Measurements from ENCODE around the gene PRDX4. TPM values are rescaled to one million over a fixed set of nuclear protein-coding genes. Genes with fewer than 3 reads are reported as not detected.

The PRDX4 gene
- total and polyA plus RNA-seq, 10 of the 15 experiments (the other 5 are each of a cell fraction or from before 2014, with no cell fraction given): 11.1 to 121 (median 59.1) TPM

DNA sequence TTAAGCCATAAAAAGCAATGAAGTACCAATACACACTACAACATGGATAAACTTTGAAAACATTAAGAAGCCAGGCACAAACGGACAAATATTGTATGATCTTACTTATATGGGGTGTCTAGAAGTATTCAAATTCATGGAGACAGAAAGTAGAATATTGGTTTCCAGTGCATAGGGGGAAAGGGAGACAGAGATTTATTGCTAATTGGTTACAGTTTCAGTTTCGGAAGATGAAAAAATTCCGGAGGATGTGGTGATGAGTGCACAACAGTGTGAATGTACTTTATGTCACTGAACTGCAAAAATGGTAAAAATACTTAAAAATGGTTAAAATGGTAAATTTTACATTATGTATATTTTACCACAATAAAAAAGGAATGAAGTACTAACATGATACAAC is 5.1 kb upstream of the PRDX4 start (continued):
- no peak for TF ChIP-seq TCF7 (IDR thresholded peaks at IDR 0.05; ENCODE audit: borderline replicate concordance)
- TF ChIP-seq FOXK2 (IDR thresholded peaks at IDR 0.05): no peak
- 0 out of 2 replicates have a peak, but pooled peaks have one; percentile 31 for TF ChIP-seq DPF2 (IDR thresholded peaks at IDR 0.05)
- 0 out of 2 replicates have a peak, but pooled peaks have one; percentile 13 for TF ChIP-seq ATF7 (IDR thresholded peaks at IDR 0.05; ENCODE audit: low read depth)
- TF ChIP-seq IKZF2 (IDR thresholded peaks at IDR 0.05): peak; percentile 61 to 64
- peak; percentile 65 for TF ChIP-seq RUNX3 (IDR thresholded peaks at IDR 0.05; ENCODE audit: low read length)
- TF ChIP-seq PAX8 (IDR thresholded peaks at IDR 0.05): no peak
- no peak for TF ChIP-seq BCL3 (IDR thresholded peaks at IDR 0.05; ENCODE audit: borderline replicate concordance, insufficient read depth, low read depth, low read length, poor library complexity, severe bottlenecking)
- no peak for TF ChIP-seq KLF5 (IDR thresholded peaks at IDR 0.05; ENCODE audit: partially characterized antibody)
- TF ChIP-seq, protein P1, sequence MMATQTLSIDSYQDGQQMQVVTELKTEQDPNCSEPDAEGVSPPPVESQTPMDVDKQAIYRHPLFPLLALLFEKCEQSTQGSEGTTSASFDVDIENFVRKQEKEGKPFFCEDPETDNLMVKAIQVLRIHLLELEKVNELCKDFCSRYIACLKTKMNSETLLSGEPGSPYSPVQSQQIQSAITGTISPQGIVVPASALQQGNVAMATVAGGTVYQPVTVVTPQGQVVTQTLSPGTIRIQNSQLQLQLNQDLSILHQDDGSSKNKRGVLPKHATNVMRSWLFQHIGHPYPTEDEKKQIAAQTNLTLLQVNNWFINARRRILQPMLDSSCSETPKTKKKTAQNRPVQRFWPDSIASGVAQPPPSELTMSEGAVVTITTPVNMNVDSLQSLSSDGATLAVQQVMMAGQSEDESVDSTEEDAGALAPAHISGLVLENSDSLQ (IDR thresholded peaks at IDR 0.05): peak; percentile 85

DNA sequence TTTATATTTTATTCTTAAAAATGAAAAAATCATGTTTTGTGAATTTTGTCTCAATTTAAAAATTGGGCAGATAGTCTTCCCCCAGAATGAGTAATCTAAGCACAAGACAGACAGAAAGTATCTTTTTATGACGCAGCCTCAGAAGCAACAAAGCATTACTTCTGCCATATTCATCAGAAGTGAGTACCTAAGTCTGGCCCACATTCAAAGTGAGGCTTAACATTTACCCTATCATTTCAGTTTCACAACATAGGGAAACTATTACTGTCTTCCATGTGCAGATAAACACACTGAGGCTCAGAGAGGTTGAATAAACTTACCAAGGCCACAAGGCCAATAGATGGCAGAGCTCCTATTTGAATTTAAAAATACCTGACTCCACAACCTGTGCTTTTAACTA is 4.4 kb upstream of the PRDX4 start:
- Histone ChIP-seq H3K27me3 (replicated peaks in 1 of 2; ENCODE audit: control insufficient read depth in 2 of 2, insufficient read depth in 2 of 2, low read length in 1 of 2) (no peaks in the 10 kb centered on the region), H4K20me1 (ENCODE audit: control insufficient read depth, insufficient read depth) (no peaks in the 10 kb centered on the region), H3K4me2 (ENCODE audit: control insufficient read depth, insufficient read depth) (no peak overlapping the region), H3K27ac (ENCODE audit: control insufficient read depth, insufficient read depth) (no peak overlapping the region), H3K79me2 (ENCODE audit: control insufficient read depth, insufficient read depth, low read length) (no peaks in the 10 kb centered on the region; the same call in 1 of the 2 replicates), H2AFZ (ENCODE audit: control insufficient read depth, low read depth, low read length) (no peak overlapping the region), H3K36me3 (ENCODE audit: control insufficient read depth in 2 of 2, insufficient read depth in 2 of 2, low read length in 1 of 2) (no peaks in the 10 kb centered on the region), H3K9ac (ENCODE audit: control insufficient read depth, insufficient read depth, low read length) (no peak overlapping the region), H3K9me3 (replicated peaks; ENCODE audit: control insufficient read depth, insufficient read depth, low read length) (no peaks in the 10 kb centered on the region; the same call in 2 of the 3 replicates), H3K4me1 (ENCODE audit: control insufficient read depth, insufficient read depth, low read length) (peaks cover 8% of the 10 kb centered on the region), H3K4me3 (no peak overlapping the region)
- ChIA-PET SMC1A (ENCODE audit: uncharacterized antibody, unreplicated experiment) (no interaction called here), RAD21 (ENCODE audit: unreplicated experiment) (no interaction called here), POLR2A (no interaction called here), CTCF (interaction anchor here (2.6 kb wide), 1 partner anchor 239 kb away, joined by 7 read pairs; no protein-coding TSS in a partner anchor)
- TF ChIP-seq JUNB (IDR thresholded peaks at IDR 0.05) (0 out of 2 replicates have a peak, but pooled peaks have one; percentile 11), CREM (IDR thresholded peaks at IDR 0.05; ENCODE audit: low read depth) (no peak), TCF7 (IDR thresholded peaks at IDR 0.05; ENCODE audit: borderline replicate concordance) (no peak), RAD21 (IDR thresholded peaks at IDR 0.05; ENCODE audit: insufficient read depth, low read depth, low read length) (no peak), ZNF687 (IDR thresholded peaks at IDR 0.05) (no peak), WRNIP1 (IDR thresholded peaks at IDR 0.05; ENCODE audit: borderline replicate concordance, low read depth, low read length) (no peak)
- TF ChIP-seq, protein P2, sequence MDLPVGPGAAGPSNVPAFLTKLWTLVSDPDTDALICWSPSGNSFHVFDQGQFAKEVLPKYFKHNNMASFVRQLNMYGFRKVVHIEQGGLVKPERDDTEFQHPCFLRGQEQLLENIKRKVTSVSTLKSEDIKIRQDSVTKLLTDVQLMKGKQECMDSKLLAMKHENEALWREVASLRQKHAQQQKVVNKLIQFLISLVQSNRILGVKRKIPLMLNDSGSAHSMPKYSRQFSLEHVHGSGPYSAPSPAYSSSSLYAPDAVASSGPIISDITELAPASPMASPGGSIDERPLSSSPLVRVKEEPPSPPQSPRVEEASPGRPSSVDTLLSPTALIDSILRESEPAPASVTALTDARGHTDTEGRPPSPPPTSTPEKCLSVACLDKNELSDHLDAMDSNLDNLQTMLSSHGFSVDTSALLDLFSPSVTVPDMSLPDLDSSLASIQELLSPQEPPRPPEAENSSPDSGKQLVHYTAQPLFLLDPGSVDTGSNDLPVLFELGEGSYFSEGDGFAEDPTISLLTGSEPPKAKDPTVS (IDR thresholded peaks at IDR 0.05; ENCODE audit: low read depth, low read length): no peak
- intact Hi-C loops (cut with micrococcal nuclease; ENCODE audit: unreplicated experiment) (loop anchor here (10.0 kb wide), 1 partner anchor 168 kb away; no protein-coding TSS in a partner anchor), in situ Hi-C loops (cut with MboI) (no loop called here)
- WGBS (ENCODE audit: insufficient coverage, insufficient replicate concordance, low lambda C conversion rate, missing lambda C conversion rate): 0% methylated on average over 1 of the region's 1 CpG
- DNase-seq (ENCODE audit: low read depth, low spot score) (peak; percentile 31), FAIRE-seq (no peak), ATAC-seq (peak; percentile 63)
- no TSS peak for BruUV-seq (replicated peaks)

Data from GM12878 (cell line).